PFSK-1 (cell line): ENCODE data around the gene TTC6.

Experiments
- POLR2AphosphoS5 ChIP-seq: IDR thresholded peaks from 2 replicates; pipeline ENCODE4 v1.6.1; 2012; ENCODE audit warnings: low read depth, mild to moderate bottlenecking, control low read depth, low read length, moderate library complexity
- TF ChIP-seq, protein P1 (sequence below), 2 experiments: IDR thresholded peaks; 2 replicates each; pipeline versions ENCODE4 v1.6.1 to v1.8.0; 2011 to 2012; ENCODE audit warnings: low read depth in 2 of 2, low read length in 2 of 2, control low read depth in 1 of 2, inconsistent platforms in 1 of 2, mild to moderate bottlenecking in 1 of 2, moderate library complexity in 1 of 2; ENCODE audit not compliant: insufficient read depth in 1 of 2

DNA sequence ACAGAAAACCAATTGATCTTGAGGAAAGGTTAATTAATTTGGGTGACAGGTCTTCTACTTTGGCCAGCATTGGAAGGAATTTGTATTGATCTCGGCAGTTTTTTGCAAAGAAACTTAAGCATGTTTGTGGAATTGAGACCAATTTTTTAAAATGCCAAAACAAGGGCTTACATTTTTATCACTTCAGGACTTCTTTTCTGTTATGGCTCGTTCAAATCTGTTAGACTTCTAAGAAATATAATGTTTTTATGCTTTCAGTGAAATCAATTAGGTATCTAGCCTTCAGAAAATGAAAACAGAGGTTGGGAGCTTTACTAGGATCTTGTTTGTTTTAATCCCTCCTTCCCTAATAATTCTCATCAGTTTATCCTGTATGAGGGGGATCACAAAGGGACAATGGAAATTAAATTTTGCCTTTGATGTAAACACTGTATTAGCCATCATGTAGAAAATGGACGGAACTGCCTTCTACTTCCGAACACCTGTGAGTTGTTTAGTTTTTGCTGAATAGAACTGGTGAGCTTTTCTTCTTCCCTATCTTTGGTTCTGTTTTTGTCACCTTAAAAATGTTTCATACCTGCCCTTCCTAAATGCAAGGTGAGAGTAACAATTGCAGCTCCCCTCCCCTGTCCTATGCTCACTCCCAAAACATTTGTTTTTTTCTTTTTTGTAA lies 8.2 kb upstream of the TTC6 start:
- TF ChIP-seq POLR2AphosphoS5, result no peak
- TF ChIP-seq, protein P1, sequence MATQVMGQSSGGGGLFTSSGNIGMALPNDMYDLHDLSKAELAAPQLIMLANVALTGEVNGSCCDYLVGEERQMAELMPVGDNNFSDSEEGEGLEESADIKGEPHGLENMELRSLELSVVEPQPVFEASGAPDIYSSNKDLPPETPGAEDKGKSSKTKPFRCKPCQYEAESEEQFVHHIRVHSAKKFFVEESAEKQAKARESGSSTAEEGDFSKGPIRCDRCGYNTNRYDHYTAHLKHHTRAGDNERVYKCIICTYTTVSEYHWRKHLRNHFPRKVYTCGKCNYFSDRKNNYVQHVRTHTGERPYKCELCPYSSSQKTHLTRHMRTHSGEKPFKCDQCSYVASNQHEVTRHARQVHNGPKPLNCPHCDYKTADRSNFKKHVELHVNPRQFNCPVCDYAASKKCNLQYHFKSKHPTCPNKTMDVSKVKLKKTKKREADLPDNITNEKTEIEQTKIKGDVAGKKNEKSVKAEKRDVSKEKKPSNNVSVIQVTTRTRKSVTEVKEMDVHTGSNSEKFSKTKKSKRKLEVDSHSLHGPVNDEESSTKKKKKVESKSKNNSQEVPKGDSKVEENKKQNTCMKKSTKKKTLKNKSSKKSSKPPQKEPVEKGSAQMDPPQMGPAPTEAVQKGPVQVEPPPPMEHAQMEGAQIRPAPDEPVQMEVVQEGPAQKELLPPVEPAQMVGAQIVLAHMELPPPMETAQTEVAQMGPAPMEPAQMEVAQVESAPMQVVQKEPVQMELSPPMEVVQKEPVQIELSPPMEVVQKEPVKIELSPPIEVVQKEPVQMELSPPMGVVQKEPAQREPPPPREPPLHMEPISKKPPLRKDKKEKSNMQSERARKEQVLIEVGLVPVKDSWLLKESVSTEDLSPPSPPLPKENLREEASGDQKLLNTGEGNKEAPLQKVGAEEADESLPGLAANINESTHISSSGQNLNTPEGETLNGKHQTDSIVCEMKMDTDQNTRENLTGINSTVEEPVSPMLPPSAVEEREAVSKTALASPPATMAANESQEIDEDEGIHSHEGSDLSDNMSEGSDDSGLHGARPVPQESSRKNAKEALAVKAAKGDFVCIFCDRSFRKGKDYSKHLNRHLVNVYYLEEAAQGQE (IDR thresholded peaks at IDR 0.05; ENCODE audit: insufficient read depth in 1 of 2, low read depth in 2 of 2, low read length in 2 of 2), result no peak
